ENCODE data around the gene YWHAB. TPM values are rescaled to one million over a fixed set of nuclear protein-coding genes. Genes with fewer than 3 reads are reported as not detected.

Gene YWHAB
- 128 TPM for total RNA-seq

GRCh38 chr20:44885392-44886265, at the start of gene YWHAB:
TSS of gene YWHAB (plus strand) at chr20:44885705. CDS start at chr20:44901534, 15,829 bp downstream.

GRCh38 chr20:44909872-44910689, 24.6 kb downstream of the YWHAB start, which contains the start of gene PABPC1L:
TSS of gene PABPC1L (plus strand) at chr20:44910060. CDS start at chr20:44910144, 84 bp downstream.

Other genes starting within 250 kb of the YWHAB start
- 5.7 TPM for gene ADA, start 234.0 kb upstream of the YWHAB start, total RNA-seq
- gene CCN5, start 170.3 kb upstream of the YWHAB start, total RNA-seq: not detected
- 1.4 TPM for gene KCNK15, start 139.8 kb upstream of the YWHAB start, total RNA-seq
- gene RIMS4, start 75.2 kb upstream of the YWHAB start, total RNA-seq: 12.0 TPM
- gene PABPC1L, start 24.4 kb downstream of the YWHAB start, total RNA-seq: 17.4 TPM
- gene TOMM34, start 74.7 kb downstream of the YWHAB start, total RNA-seq: 8.7 TPM
- gene STK4, start 80.8 kb downstream of the YWHAB start, total RNA-seq: 40.8 TPM
- 1.5 TPM for gene KCNS1, start 215.4 kb downstream of the YWHAB start, total RNA-seq
- gene WFDC5, start 229.5 kb downstream of the YWHAB start, total RNA-seq: not detected
- not detected for gene WFDC12, start 238.8 kb downstream of the YWHAB start, total RNA-seq

Measured in camera-type eye (tissue), 1 donor.